ENCODE data around the gene ADCY5. TPM values are rescaled to one million over a fixed set of nuclear protein-coding genes. Genes with fewer than 3 reads are reported as not detected.

The ADCY5 gene
- polyA plus RNA-seq, 1 donor: 10.6 TPM

DNA sequence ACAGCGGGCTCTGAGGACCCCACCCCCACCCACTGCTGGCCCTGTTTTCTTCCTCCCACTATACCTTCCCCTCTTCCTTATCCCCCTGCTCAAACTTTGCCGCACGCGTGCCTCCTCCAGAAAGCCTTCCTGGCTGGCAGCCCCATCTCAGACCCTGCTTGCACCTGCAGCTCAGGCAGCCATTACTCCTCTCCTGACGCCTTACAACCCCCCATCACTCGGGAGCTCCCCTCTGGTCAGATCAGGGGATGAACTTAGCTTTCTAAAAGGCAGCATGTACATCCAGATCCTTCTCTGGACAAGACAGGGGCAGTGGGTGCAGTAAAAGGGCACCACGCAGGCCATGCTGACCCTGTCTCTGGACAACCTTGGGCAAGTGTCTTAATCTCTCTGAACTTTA is 152.6 kb downstream of the ADCY5 start:
- Histone ChIP-seq H3K9me3 (ENCODE audit: control insufficient read depth, low read depth, low read length) (no peaks in the 10 kb centered on the region), H3K4me1 (ENCODE audit: control insufficient read depth, insufficient read depth, low read length) (no peaks in the 10 kb centered on the region), H3K36me3 (ENCODE audit: control insufficient read depth, insufficient read depth, low read length) (peaks cover 17% of the 10 kb centered on the region), H3K27ac (ENCODE audit: low read length) (no peak overlapping the region), H3K4me3 (ENCODE audit: low read length) (no peak overlapping the region), H3K27me3 (ENCODE audit: control insufficient read depth, insufficient read depth, low read length) (no peaks in the 10 kb centered on the region)
- DNase-seq: no peak
- no CpG with 5 or more reads among the region's 7 CpGs for WGBS (ENCODE audit: insufficient coverage, low lambda C conversion rate)

DNA sequence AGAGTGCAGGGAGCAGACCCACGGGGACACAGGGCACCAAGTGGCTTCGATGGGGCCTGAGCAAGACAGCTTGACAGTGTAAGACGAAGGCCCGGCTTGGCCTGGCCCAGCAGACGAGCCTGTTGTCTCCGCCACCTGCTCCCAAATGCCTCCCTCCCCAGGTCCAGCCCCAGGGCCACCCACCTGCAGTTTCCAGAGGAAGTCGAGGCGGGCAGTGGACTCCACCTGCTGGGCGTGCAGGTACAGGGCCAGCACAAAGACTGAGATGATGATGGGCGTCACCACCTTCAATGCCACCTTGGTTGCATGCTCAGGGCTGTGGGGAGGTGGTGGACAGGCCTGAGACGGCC is 153.0 kb downstream of the ADCY5 start:
- no peak overlapping the region for H3K4me3 ChIP-seq (ENCODE audit: low read length)
- WGBS (ENCODE audit: insufficient coverage, low lambda C conversion rate): no CpG with 5 or more reads among the region's 11 CpGs
- no peaks in the 10 kb centered on the region for H3K4me1 ChIP-seq (ENCODE audit: control insufficient read depth, insufficient read depth, low read length)
- H3K36me3 ChIP-seq (ENCODE audit: control insufficient read depth, insufficient read depth, low read length): peaks cover 20% of the 10 kb centered on the region
- no peaks in the 10 kb centered on the region for H3K27me3 ChIP-seq (ENCODE audit: control insufficient read depth, insufficient read depth, low read length)
- no peaks in the 10 kb centered on the region for H3K9me3 ChIP-seq (ENCODE audit: control insufficient read depth, low read depth, low read length)
- no peak overlapping the region for H3K27ac ChIP-seq (ENCODE audit: low read length)
- DNase-seq: no peak

DNA sequence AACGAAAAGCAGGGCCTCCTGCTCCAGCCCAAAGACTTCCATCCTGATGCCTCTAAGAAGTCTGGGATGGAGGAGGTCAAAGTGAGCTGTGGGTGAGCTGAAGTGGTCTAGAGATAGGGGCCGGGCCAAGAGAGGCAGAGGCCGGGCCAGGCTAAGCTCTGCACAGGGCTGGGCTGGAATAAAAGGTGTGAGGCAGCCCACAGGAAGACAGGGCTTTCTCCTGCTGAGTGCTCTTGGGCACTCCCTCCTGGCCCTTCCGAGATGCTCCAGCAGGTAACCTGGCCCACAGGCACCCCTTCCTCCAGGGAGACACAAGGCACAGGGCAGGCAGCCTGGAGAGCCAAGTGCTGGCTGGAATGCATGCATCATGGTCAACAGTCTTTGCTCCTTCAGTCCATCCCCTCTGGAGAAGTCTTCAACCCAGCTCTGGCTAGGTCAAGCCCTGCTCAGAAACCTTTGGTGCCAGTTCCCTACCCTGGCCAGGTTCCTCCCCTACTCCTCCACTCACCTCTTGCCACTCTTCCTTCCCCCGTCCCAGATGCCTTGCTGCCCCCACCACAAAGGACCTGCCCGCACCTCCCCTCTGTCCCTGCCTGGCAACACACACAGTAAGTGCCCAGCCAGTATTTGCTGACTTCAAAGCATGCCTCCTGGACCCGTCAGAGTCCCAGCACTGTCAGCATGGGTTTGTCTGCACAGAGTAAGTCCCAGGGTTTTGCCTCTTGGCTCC is 153.6 kb downstream of the ADCY5 start:
- DNase-seq: no peak
- no CpG with 5 or more reads among the region's 7 CpGs for WGBS (ENCODE audit: insufficient coverage, low lambda C conversion rate)
- H3K4me3 ChIP-seq (ENCODE audit: low read length): no peak overlapping the region
- no peaks in the 10 kb centered on the region for H3K9me3 ChIP-seq (ENCODE audit: control insufficient read depth, low read depth, low read length)
- H3K27ac ChIP-seq (ENCODE audit: low read length): no peak overlapping the region
- peaks cover 24% of the 10 kb centered on the region for H3K36me3 ChIP-seq (ENCODE audit: control insufficient read depth, insufficient read depth, low read length)
- H3K4me1 ChIP-seq (ENCODE audit: control insufficient read depth, insufficient read depth, low read length): no peaks in the 10 kb centered on the region
- no peaks in the 10 kb centered on the region for H3K27me3 ChIP-seq (ENCODE audit: control insufficient read depth, insufficient read depth, low read length)

DNA sequence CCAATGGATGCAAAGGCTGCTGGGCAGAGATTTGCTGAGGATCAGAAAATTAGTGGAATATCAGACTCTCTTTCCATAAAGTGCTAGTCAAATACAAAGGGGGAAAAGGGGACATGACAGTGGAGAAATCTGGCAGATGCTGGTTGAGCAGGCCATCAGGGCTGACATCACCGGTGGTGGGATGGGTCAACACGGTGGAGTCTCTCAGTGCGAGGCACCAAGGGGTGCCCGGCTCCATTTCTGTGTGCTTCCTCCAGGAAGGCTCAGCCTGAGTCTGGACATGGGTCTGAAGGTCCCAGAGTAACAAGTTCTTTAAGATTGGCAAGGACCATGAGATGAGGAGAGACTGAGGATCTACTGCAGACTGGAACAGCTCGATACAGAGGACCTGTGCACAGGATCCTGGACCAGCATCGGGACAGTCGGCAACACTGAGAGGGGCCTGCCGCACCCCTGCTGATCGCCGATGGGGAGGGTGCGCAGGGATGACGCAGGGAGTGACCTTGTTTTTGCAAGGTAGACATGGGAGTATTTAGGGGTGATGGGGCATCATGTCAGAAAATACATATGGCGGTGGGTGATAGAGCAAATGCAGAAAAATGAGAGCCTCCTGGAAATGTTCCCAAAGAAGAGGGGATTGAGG is 154.5 kb downstream of the ADCY5 start:
- no peak for DNase-seq
- Histone ChIP-seq H3K4me3 (ENCODE audit: low read length) (no peak overlapping the region), H3K27ac (ENCODE audit: low read length) (no peak overlapping the region), H3K27me3 (ENCODE audit: control insufficient read depth, insufficient read depth, low read length) (no peaks in the 10 kb centered on the region), H3K4me1 (ENCODE audit: control insufficient read depth, insufficient read depth, low read length) (no peaks in the 10 kb centered on the region), H3K36me3 (ENCODE audit: control insufficient read depth, insufficient read depth, low read length) (peaks cover 25% of the 10 kb centered on the region), H3K9me3 (ENCODE audit: control insufficient read depth, low read depth, low read length) (no peaks in the 10 kb centered on the region)
- WGBS (ENCODE audit: insufficient coverage, low lambda C conversion rate): no CpG with 5 or more reads among the region's 13 CpGs

DNA sequence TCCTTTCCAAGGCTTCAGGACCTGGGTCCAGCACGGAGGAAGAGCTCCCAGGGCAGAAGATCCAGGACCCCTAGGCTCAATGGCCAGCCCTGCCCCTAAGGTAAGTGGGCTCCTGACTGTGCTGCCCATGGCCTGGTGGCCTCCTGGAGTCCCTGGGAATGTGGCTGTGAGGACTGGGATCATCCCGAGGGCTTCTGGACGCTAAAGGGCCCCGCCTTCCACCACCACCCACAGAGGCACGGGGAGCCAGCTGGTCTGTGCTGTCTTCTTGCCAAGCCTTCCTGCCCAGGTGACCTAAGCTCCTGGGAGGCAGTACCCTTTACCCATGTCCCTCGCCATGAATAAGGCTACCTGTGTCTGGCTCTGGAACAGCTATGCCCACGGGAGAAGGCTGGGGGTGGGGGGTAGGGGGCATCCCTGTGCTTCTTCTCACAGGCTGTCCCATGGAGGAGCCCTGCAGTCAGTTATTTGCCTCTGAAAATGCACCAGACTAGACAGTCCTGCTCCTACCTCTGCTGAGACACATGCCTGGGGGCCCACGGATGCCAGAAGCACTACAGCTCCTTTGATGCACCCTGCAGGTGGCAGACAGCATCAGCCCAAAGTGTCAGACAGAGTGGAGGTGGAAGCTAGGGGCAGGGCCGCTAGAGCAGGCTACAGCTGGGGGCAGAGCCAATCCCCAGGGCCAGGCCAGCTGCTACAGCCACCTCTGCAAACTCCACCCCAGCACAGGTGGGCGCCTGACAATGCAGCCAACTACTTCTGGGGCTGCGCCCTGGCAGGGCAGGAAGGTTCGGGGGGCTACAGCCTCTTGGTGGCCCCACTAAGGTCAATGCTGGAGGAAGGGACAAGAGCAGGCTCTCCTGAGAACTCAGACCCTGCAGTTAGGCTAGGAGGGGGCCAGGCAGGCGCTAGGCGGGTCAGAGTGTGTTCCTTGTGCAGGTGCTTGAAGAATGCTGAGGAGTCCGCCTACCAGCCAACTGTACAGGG is 156.3 kb downstream of the ADCY5 start:
- H3K4me3 ChIP-seq (ENCODE audit: low read length): no peak overlapping the region
- H3K4me1 ChIP-seq (ENCODE audit: control insufficient read depth, insufficient read depth, low read length): no peaks in the 10 kb centered on the region
- WGBS (ENCODE audit: insufficient coverage, low lambda C conversion rate): no CpG with 5 or more reads among the region's 15 CpGs
- H3K27me3 ChIP-seq (ENCODE audit: control insufficient read depth, insufficient read depth, low read length): no peaks in the 10 kb centered on the region
- no peak for DNase-seq
- peaks cover 25% of the 10 kb centered on the region for H3K36me3 ChIP-seq (ENCODE audit: control insufficient read depth, insufficient read depth, low read length)
- no peak overlapping the region for H3K27ac ChIP-seq (ENCODE audit: low read length)
- no peaks in the 10 kb centered on the region for H3K9me3 ChIP-seq (ENCODE audit: control insufficient read depth, low read depth, low read length)

DNA sequence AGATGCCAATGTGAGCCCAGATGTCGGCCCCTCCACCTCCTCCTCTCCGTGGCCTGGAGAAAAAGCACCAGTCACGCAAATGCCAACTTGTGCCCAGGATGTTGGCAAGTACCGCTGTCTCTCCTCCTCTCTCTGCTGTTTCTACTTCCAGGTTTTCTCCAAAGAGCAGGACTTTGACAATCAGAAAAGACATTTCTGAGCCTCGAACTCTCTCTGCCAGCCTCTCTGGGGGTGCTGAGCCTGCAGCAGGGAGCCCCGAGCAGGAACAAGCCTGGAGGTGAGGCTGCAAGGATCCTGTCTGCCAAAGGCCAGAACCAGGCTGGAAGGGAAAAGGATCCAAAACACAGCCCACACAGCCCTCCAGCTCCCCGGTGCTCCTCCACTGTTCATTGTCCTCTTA is 157.5 kb downstream of the ADCY5 start:
- Histone ChIP-seq H3K4me3 (ENCODE audit: low read length) (no peak overlapping the region), H3K36me3 (ENCODE audit: control insufficient read depth, insufficient read depth, low read length) (peaks cover 25% of the 10 kb centered on the region), H3K27me3 (ENCODE audit: control insufficient read depth, insufficient read depth, low read length) (no peaks in the 10 kb centered on the region), H3K4me1 (ENCODE audit: control insufficient read depth, insufficient read depth, low read length) (no peaks in the 10 kb centered on the region), H3K27ac (ENCODE audit: low read length) (no peak overlapping the region), H3K9me3 (ENCODE audit: control insufficient read depth, low read depth, low read length) (no peaks in the 10 kb centered on the region)
- WGBS (ENCODE audit: insufficient coverage, low lambda C conversion rate): no CpG with 5 or more reads among the region's 7 CpGs
- no peak for DNase-seq

DNA sequence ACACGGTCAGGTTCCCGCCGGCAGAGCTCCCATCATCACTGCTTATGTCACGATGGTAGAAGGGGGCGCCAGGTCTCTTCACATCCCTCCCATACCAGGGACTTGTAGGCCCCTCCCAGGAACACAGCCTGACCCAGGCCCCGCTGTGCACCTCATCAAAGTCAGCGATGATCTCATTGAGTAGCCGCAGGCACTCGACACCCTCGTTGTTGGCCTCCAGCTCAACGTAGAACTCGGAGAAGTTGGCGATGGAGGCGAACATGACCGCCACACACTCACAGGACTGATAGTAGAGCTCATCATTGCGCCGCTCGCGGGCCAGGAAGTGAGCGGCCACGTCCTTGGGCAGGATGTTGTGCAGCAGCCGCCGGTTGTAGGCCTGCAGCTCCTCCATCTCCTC is 157.9 kb downstream of the ADCY5 start:
- DNase-seq: no peak

DNA sequence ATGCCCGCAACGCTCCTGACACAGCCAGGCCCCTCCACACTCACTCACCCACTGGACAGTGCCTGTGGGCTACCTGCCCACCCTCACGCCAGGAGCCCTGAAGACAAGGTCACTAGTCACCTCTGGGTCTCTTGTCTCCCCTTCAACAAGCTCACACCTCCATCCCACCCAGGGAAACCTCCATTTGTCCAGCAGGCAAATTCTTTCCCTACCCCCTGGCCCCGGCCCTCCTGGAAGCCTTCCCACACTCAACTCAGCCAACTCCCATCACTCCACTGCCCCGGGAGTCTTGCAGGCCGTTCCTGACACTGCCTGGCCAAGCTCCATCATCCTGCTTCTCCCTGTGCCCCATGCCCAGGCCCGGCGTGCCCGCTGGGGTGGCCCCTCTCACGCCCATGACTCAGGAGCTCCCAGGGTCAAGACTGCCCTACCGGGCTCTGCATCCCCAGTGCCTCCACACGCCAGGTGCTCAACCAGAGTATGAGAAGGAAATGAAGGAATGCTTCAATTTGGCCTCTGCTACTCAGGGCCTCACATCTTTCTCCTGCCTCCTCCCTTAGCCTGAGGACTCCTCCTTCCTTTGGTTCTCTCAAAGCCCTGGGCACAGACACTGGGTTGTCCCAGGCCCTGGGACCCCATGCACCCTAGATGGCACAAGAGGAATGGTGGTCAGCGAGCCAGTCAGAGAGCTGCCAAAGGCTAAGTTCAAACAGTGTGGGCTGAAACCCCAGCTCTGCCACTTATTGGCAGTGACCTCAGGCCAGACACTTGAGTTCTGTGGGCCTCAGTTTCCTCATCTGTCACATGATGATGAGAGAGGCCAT is 158.6 kb downstream of the ADCY5 start:
- Histone ChIP-seq H3K27me3 (ENCODE audit: control insufficient read depth, insufficient read depth, low read length) (no peaks in the 10 kb centered on the region), H3K36me3 (ENCODE audit: control insufficient read depth, insufficient read depth, low read length) (peaks cover 30% of the 10 kb centered on the region), H3K9me3 (ENCODE audit: control insufficient read depth, low read depth, low read length) (no peaks in the 10 kb centered on the region), H3K4me3 (ENCODE audit: low read length) (no peak overlapping the region), H3K4me1 (ENCODE audit: control insufficient read depth, insufficient read depth, low read length) (no peaks in the 10 kb centered on the region), H3K27ac (ENCODE audit: low read length) (no peak overlapping the region)
- 100% methylated on average over 2 of the region's 13 CpGs for WGBS (ENCODE audit: insufficient coverage, low lambda C conversion rate)
- no peak for DNase-seq

More for the DNA sequence above, 157.9 kb downstream of the ADCY5 start:
- Histone ChIP-seq H3K27me3 (ENCODE audit: control insufficient read depth, insufficient read depth, low read length) (no peaks in the 10 kb centered on the region), H3K4me3 (ENCODE audit: low read length) (no peak overlapping the region), H3K4me1 (ENCODE audit: control insufficient read depth, insufficient read depth, low read length) (no peaks in the 10 kb centered on the region), H3K9me3 (ENCODE audit: control insufficient read depth, low read depth, low read length) (no peaks in the 10 kb centered on the region), H3K36me3 (ENCODE audit: control insufficient read depth, insufficient read depth, low read length) (peaks cover 25% of the 10 kb centered on the region), H3K27ac (ENCODE audit: low read length) (no peak overlapping the region)
- WGBS (ENCODE audit: insufficient coverage, low lambda C conversion rate): no CpG with 5 or more reads among the region's 23 CpGs

DNA sequence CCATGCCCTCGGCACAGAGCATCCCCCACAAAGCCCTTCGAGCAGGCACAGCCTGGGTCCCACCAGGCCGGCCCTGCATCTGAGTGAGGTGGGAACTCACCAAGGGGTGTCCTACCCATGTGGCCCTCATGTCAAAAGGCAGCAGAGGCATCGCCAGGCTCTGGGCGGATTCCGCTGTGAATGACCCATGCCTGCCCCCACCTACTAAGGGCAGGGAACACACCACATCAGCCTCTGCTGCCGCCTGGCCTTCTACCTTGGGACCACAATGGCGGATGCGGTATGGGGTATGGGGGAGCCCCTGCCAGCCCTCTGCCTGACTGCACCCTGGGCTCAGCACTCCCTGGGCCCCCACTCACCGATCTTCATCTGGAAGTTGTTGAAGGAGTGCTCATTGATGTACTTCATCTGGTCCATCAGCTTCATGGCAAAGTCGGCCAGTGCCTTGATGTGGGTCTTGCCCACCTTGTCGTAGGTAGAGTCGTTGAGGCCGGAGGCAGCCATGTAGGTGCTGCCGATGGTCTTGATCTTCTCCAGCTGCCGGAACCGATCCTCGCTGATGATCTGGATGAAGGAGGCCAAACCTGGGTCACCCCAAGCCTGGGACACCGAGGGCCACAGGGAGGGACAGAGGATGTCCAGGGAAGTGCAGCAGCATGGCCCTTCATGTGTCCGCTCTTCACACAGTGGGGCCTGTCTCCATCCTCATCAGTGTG is 159.3 kb downstream of the ADCY5 start:
- H3K27me3 ChIP-seq (ENCODE audit: control insufficient read depth, insufficient read depth, low read length): no peaks in the 10 kb centered on the region
- no peaks in the 10 kb centered on the region for H3K4me1 ChIP-seq (ENCODE audit: control insufficient read depth, insufficient read depth, low read length)
- H3K36me3 ChIP-seq (ENCODE audit: control insufficient read depth, insufficient read depth, low read length): peaks cover 35% of the 10 kb centered on the region
- no peak overlapping the region for H3K4me3 ChIP-seq (ENCODE audit: low read length)
- no CpG with 5 or more reads among the region's 20 CpGs for WGBS (ENCODE audit: insufficient coverage, low lambda C conversion rate)
- H3K9me3 ChIP-seq (ENCODE audit: control insufficient read depth, low read depth, low read length): no peaks in the 10 kb centered on the region
- DNase-seq: no peak
- H3K27ac ChIP-seq (ENCODE audit: low read length): no peak overlapping the region

Measured in large intestine (tissue), 3 donors.